Osteoblast (primary cell): ENCODE data around the gene NBPF4. TPM values are rescaled to one million over a fixed set of nuclear protein-coding genes. Genes with fewer than 3 reads are reported as not detected.

Experiments used
- DNase-seq: peaks from one replicate; pipeline ENCODE4 v3.0.0; 2011; ENCODE audit warnings: low spot score, mixed read lengths; ENCODE audit not compliant: insufficient read length; ENCODE audit errors: missing footprints
- H2AFZ ChIP-seq: 2 replicates; pipeline ENCODE4 v1.6.0; 2011; ENCODE audit warnings: mild to moderate bottlenecking, low read length
- H3K27ac ChIP-seq: 2 replicates; pipeline ENCODE4 v1.5.1; 2011; ENCODE audit warnings: mild to moderate bottlenecking, low read depth, low read length, moderate library complexity
- H3K27me3 ChIP-seq: 2 replicates; pipeline ENCODE4 v1.6.0; 2012; ENCODE audit warnings: mild to moderate bottlenecking, control low read depth, inconsistent platforms, low read length, moderate library complexity; ENCODE audit not compliant: insufficient read depth
- H3K36me3 ChIP-seq: 2 replicates; pipeline ENCODE4 v1.5.1; 2011; ENCODE audit warnings: mild to moderate bottlenecking, low read length, control low read depth, moderate library complexity; ENCODE audit not compliant: insufficient read depth
- H3K4me1 ChIP-seq: 2 replicates; pipeline ENCODE4 v1.5.1; 2011; ENCODE audit warnings: mild to moderate bottlenecking, low read length, control low read depth, moderate library complexity; ENCODE audit not compliant: insufficient read depth
- H3K4me2 ChIP-seq: 2 replicates; pipeline ENCODE4 v1.6.0; 2011; ENCODE audit warnings: mild to moderate bottlenecking, low read length; ENCODE audit not compliant: insufficient read depth
- H3K4me3 ChIP-seq: fragments of 200-600 bp; sonication (generic); 3 replicates; pipeline ENCODE4 v1.5.1; 2012; ENCODE audit warnings: mild to moderate bottlenecking, low read length, inconsistent platforms; ENCODE audit not compliant: insufficient read depth
- H3K79me2 ChIP-seq: 2 replicates; pipeline ENCODE4 v1.6.0; 2012; ENCODE audit warnings: mild to moderate bottlenecking, low read length, control low read depth, inconsistent platforms; ENCODE audit not compliant: insufficient read depth
- H3K9me3 ChIP-seq: 2 replicates; pipeline ENCODE4 v1.5.1; 2011; ENCODE audit warnings: low read depth, low read length, control low read depth
- H4K20me1 ChIP-seq: 2 replicates; pipeline ENCODE4 v1.6.0; 2012; ENCODE audit warnings: mild to moderate bottlenecking, low read length, control low read depth; ENCODE audit not compliant: insufficient read depth
- CTCF ChIP-seq: IDR thresholded peaks from 2 replicates; pipeline ENCODE4 v1.5.1; 2011; ENCODE audit warnings: mild to moderate bottlenecking, low read depth, low read length, moderate library complexity; ENCODE audit errors: extremely low read depth
- total RNA-seq: library from RNA; depleted of rRNA; stranded (reverse); fragments of >200 nt; gene quantifications from 2 replicates; pipeline ENCODE4 v1.2.3, GENCODE V29; 2012

The NBPF4 gene
- total RNA-seq, 1 donor = under 0.01 TPM

GRCh38 chr1:108199781-108200686 lies 43.8 kb downstream of the NBPF4 start, which contains the start of gene SLC25A24:
Gene SLC25A24 (minus strand): TSS chr1:108200343. CDS start chr1:108200138, 205 bp downstream.
- Histone ChIP-seq H3K79me2 (peaks cover 49% of the 10 kb centered on the region), H3K27me3 (no peaks in the 10 kb centered on the region), H3K4me1 (peaks cover 10% of the 10 kb centered on the region), H3K4me3 (peak within 1 kb of the TSS; percentile 94), H2AFZ (peak within 1 kb of the TSS; percentile 99), H3K9me3 (no peaks in the 10 kb centered on the region), H3K36me3 (peaks cover 10% of the 10 kb centered on the region), H3K27ac (peak within 1 kb of the TSS; percentile 66), H4K20me1 (peaks cover 11% of the 10 kb centered on the region), H3K4me2 (peak within 1 kb of the TSS; percentile 96)
- TF ChIP-seq CTCF = no peak
- DNase-seq = peak; percentile 96

GRCh38 chr1:108199201-108199691 lies 44.6 kb downstream of the NBPF4 start:
- TF ChIP-seq CTCF = no peak
- Histone ChIP-seq H3K9me3 (no peaks in the 10 kb centered on the region), H3K4me3 (peak overlapping the region; percentile 94), H2AFZ (peak overlapping the region; percentile 90), H3K4me2 (peak overlapping the region; percentile 96), H3K4me1 (peaks cover 10% of the 10 kb centered on the region), H3K27me3 (no peaks in the 10 kb centered on the region), H3K27ac (peak overlapping the region; percentile 66), H3K36me3 (peaks cover 10% of the 10 kb centered on the region), H3K79me2 (peaks cover 57% of the 10 kb centered on the region), H4K20me1 (peaks cover 11% of the 10 kb centered on the region)
- DNase-seq = peak; percentile 73

- Histone ChIP-seq H3K27ac (no peak overlapping the region), H3K79me2 (peaks cover 93% of the 10 kb centered on the region), H2AFZ (no peak overlapping the region), H3K9me3 (no peaks in the 10 kb centered on the region), H3K4me1 (peaks cover 5% of the 10 kb centered on the region), H3K27me3 (no peaks in the 10 kb centered on the region), H3K36me3 (peaks cover 15% of the 10 kb centered on the region), H3K4me3 (no peak overlapping the region), H4K20me1 (peaks cover 27% of the 10 kb centered on the region), H3K4me2 (no peak overlapping the region)
- no peak for TF ChIP-seq CTCF
- no peak for DNase-seq
Measured at GRCh38 chr1:108194051-108194450, 49.8 kb downstream of the NBPF4 start.

GRCh38 chr1:108193333-108193732 lies 50.5 kb downstream of the NBPF4 start:
- TF ChIP-seq CTCF = no peak
- Histone ChIP-seq H3K27me3 (no peaks in the 10 kb centered on the region), H3K27ac (no peak overlapping the region), H3K79me2 (peaks cover 93% of the 10 kb centered on the region), H3K36me3 (peaks cover 15% of the 10 kb centered on the region), H3K4me3 (no peak overlapping the region), H2AFZ (no peak overlapping the region), H3K4me1 (no peaks in the 10 kb centered on the region), H4K20me1 (peaks cover 23% of the 10 kb centered on the region), H3K4me2 (no peak overlapping the region), H3K9me3 (no peaks in the 10 kb centered on the region)
- DNase-seq = no peak
